GM19455 (cell line): ENCODE data around the gene DNASE1L3.

Source experiments
- ATAC-seq: cut with Tn5 transposase; IDR thresholded peaks from one replicate; pipeline ENCODE4 v1.9.1; 2021; ENCODE audit not compliant: unreplicated experiment

The DNASE1L3 gene

GRCh38 chr3:58164199-58164879 lies 46.4 kb downstream of the DNASE1L3 start:
- ATAC-seq: no peak

- no peak for ATAC-seq
Observed at GRCh38 chr3:58163234-58163633, 47.5 kb downstream of the DNASE1L3 start.

- ATAC-seq: no peak
Observed at GRCh38 chr3:58161435-58162398, 49.1 kb downstream of the DNASE1L3 start.

- no peak for ATAC-seq
Observed at GRCh38 chr3:58160399-58160798, 50.4 kb downstream of the DNASE1L3 start.

- ATAC-seq: no peak
Observed at GRCh38 chr3:58158442-58159153, 52.2 kb downstream of the DNASE1L3 start.

GRCh38 chr3:58157700-58158099 lies 53.1 kb downstream of the DNASE1L3 start:
- no peak for ATAC-seq

GRCh38 chr3:58155838-58156237 lies 54.9 kb downstream of the DNASE1L3 start:
- no peak for ATAC-seq

GRCh38 chr3:58154626-58155449 lies 55.9 kb downstream of the DNASE1L3 start:
- ATAC-seq: no peak

- ATAC-seq: no peak
Observed at GRCh38 chr3:58153371-58153770, 57.4 kb downstream of the DNASE1L3 start.

GRCh38 chr3:58152225-58153015 lies 58.4 kb downstream of the DNASE1L3 start:
- no peak for ATAC-seq

- ATAC-seq: no peak
Observed at GRCh38 chr3:58151637-58152036, 59.1 kb downstream of the DNASE1L3 start.

GRCh38 chr3:58150810-58151199 lies 60.0 kb downstream of the DNASE1L3 start:
- ATAC-seq: no peak

GRCh38 chr3:58150130-58150809 lies 60.5 kb downstream of the DNASE1L3 start:
- no peak for ATAC-seq

GRCh38 chr3:58148049-58148448 lies 62.7 kb downstream of the DNASE1L3 start:
- ATAC-seq: no peak

- ATAC-seq: no peak
Observed at GRCh38 chr3:58144478-58145325, 66.1 kb downstream of the DNASE1L3 start.

GRCh38 chr3:58143417-58144055 lies 67.2 kb downstream of the DNASE1L3 start:
- ATAC-seq: no peak
